ENCODE measurements around the gene APOL5. TPM values are rescaled to one million over a fixed set of nuclear protein-coding genes. Genes with fewer than 3 reads are reported as not detected.

APOL5 gene
- total RNA-seq, 1 experiment from 2014 or later = not detected

DNA sequence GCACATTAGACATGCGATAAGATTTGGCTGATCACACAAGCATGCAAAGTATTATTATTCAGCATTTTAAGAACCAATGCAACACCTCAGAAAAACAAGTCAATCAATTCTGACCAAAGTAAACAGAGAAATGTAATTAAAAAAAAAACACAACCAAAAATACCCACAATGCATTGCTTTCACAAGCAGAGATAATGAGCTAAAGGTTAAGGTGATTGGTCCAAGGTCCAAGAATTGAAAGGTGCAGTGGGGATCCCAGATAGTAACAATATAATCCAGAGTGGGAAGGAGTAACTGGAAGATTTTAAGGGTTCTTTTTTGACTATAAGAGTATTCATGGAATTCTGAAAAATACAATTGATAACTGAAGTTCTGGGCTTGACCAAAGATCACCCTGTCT is 39.0 kb downstream of the APOL5 start:
- Mint-ChIP-seq H3K27ac (0 out of 2 replicates have a peak overlapping the region, but pooled peaks have one; percentile 17), H3K36me3 (peaks cover 27% of the 10 kb centered on the region), H3K4me3 (no peak overlapping the region), H3K27me3 (ENCODE audit: low read depth) (no peaks in the 10 kb centered on the region), H3K4me1 (peaks cover 18% of the 10 kb centered on the region), H3K9me3 (no peaks in the 10 kb centered on the region)
- DNase-seq (ENCODE audit: low spot score) (no peak), ATAC-seq (no peak)
- TF ChIP-seq, protein P1, sequence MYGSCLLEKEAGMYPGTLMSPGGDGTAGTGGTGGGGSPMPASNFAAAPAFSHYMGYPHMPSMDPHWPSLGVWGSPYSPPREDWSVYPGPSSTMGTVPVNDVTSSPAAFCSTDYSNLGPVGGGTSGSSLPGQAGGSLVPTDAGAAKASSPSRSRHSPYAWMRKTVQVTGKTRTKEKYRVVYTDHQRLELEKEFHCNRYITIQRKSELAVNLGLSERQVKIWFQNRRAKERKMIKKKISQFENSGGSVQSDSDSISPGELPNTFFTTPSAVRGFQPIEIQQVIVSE (CRISPR knock-in tag; IDR thresholded peaks at IDR 0.05; ENCODE audit: borderline replicate concordance) = no peak
- ChIA-PET POLR2A (interaction anchor here (0.7 kb wide), 1 partner anchor 320 kb away, joined by 4 read pairs; no protein-coding TSS in a partner anchor), CTCF (interaction anchor here (0.8 to 1.1 kb wide), 3 partner anchors 10 to 368 kb away, joined by 3 read pairs; no protein-coding TSS in a partner anchor)

DNA sequence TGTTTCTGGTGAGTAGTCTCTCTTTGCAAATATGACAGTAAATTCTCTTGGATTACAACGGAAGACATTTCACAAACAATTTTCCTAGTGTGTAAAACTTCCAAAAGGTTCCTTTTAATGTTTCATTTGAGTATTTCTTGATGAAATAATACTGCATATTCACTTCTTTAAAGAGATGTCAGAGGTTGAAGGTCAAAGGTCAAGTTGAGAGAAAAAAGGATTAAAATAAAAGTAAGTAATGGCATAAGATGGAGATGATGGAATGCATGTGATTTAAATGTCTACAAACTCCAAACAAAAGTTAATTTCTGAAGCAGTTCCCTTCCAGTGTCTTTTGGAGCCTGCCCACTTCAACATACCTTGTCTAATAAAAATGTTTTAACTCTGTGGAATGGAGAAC is 40.7 kb downstream of the APOL5 start:
- H3K36me3 Mint-ChIP-seq = peaks cover 27% of the 10 kb centered on the region
- no peaks in the 10 kb centered on the region for H3K9me3 Mint-ChIP-seq
- no peak overlapping the region for H3K27ac Mint-ChIP-seq
- ATAC-seq (no peak), DNase-seq (ENCODE audit: low spot score) (no peak)
- no peaks in the 10 kb centered on the region for H3K27me3 Mint-ChIP-seq (ENCODE audit: low read depth)
- POLR2A ChIA-PET = no interaction called here
- H3K4me1 Mint-ChIP-seq = peaks cover 1% of the 10 kb centered on the region
- TF ChIP-seq, protein P2, sequence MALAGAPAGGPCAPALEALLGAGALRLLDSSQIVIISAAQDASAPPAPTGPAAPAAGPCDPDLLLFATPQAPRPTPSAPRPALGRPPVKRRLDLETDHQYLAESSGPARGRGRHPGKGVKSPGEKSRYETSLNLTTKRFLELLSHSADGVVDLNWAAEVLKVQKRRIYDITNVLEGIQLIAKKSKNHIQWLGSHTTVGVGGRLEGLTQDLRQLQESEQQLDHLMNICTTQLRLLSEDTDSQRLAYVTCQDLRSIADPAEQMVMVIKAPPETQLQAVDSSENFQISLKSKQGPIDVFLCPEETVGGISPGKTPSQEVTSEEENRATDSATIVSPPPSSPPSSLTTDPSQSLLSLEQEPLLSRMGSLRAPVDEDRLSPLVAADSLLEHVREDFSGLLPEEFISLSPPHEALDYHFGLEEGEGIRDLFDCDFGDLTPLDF (CRISPR knock-in tag; IDR thresholded peaks at IDR 0.05) = no peak
- no peak for TF ChIP-seq GABPB1 (CRISPR knock-in tag; IDR thresholded peaks at IDR 0.05)
- no peak for TF ChIP-seq ZNF219 (CRISPR knock-in tag; IDR thresholded peaks at IDR 0.05; ENCODE audit: borderline replicate concordance)
- no peak for TF ChIP-seq ZNF232 (CRISPR knock-in tag; IDR thresholded peaks at IDR 0.05)
- TF ChIP-seq PRRX2 (CRISPR knock-in tag; IDR thresholded peaks at IDR 0.05) = no peak
- TF ChIP-seq ZNF416 (CRISPR knock-in tag; IDR thresholded peaks at IDR 0.05) = no peak
- no peak for TF ChIP-seq FOXP1 (CRISPR knock-in tag; IDR thresholded peaks at IDR 0.05; ENCODE audit: borderline replicate concordance)
- no peak overlapping the region for H3K4me3 Mint-ChIP-seq
- CTCF ChIA-PET = no interaction called here

DNA sequence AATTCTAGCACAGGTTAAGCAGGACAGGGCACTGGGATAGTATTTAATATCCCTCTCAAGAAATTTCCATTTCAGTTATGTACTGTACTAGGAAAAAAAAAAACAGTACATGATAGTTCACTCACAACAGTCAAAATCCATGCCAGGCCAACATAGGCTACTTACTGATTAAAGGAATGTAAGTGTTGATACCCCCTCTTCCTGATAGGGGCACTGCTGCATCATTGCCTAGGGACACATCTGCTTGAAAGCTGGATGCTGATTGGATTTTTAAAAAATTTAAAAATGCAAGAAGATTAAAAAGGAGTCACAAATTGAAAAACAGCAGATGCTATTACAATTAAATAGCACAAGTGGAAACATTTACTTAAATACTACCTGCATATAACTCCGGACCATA is 43.4 kb downstream of the APOL5 start:
- DNase-seq (ENCODE audit: low spot score) (no peak), ATAC-seq (peak; percentile 67)
- no peaks in the 10 kb centered on the region for H3K4me1 Mint-ChIP-seq
- no peak overlapping the region for H3K27ac Mint-ChIP-seq
- peaks cover 25% of the 10 kb centered on the region for H3K36me3 Mint-ChIP-seq
- ChIA-PET CTCF (interaction anchor here (0.6 to 1.0 kb wide), 4 partner anchors 70 to 363 kb away, joined by 3 to 5 read pairs (median 4); no protein-coding TSS in a partner anchor), POLR2A (no interaction called here)
- no peaks in the 10 kb centered on the region for H3K9me3 Mint-ChIP-seq
- no peaks in the 10 kb centered on the region for H3K27me3 Mint-ChIP-seq (ENCODE audit: low read depth)
- H3K4me3 Mint-ChIP-seq = no peak overlapping the region
- TF ChIP-seq, protein P3, sequence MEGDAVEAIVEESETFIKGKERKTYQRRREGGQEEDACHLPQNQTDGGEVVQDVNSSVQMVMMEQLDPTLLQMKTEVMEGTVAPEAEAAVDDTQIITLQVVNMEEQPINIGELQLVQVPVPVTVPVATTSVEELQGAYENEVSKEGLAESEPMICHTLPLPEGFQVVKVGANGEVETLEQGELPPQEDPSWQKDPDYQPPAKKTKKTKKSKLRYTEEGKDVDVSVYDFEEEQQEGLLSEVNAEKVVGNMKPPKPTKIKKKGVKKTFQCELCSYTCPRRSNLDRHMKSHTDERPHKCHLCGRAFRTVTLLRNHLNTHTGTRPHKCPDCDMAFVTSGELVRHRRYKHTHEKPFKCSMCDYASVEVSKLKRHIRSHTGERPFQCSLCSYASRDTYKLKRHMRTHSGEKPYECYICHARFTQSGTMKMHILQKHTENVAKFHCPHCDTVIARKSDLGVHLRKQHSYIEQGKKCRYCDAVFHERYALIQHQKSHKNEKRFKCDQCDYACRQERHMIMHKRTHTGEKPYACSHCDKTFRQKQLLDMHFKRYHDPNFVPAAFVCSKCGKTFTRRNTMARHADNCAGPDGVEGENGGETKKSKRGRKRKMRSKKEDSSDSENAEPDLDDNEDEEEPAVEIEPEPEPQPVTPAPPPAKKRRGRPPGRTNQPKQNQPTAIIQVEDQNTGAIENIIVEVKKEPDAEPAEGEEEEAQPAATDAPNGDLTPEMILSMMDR (IDR thresholded peaks at IDR 0.05) = 0 out of 2 replicates have a peak, but pooled peaks have one; percentile 17
- TF ChIP-seq TEAD1 (CRISPR knock-in tag; IDR thresholded peaks at IDR 0.05) (no peak), ZNF232 (CRISPR knock-in tag; IDR thresholded peaks at IDR 0.05) (no peak), NFYB (CRISPR knock-in tag; conservative IDR thresholded peaks at IDR 0.05; ENCODE audit: low read depth) (no peak)

DNA sequence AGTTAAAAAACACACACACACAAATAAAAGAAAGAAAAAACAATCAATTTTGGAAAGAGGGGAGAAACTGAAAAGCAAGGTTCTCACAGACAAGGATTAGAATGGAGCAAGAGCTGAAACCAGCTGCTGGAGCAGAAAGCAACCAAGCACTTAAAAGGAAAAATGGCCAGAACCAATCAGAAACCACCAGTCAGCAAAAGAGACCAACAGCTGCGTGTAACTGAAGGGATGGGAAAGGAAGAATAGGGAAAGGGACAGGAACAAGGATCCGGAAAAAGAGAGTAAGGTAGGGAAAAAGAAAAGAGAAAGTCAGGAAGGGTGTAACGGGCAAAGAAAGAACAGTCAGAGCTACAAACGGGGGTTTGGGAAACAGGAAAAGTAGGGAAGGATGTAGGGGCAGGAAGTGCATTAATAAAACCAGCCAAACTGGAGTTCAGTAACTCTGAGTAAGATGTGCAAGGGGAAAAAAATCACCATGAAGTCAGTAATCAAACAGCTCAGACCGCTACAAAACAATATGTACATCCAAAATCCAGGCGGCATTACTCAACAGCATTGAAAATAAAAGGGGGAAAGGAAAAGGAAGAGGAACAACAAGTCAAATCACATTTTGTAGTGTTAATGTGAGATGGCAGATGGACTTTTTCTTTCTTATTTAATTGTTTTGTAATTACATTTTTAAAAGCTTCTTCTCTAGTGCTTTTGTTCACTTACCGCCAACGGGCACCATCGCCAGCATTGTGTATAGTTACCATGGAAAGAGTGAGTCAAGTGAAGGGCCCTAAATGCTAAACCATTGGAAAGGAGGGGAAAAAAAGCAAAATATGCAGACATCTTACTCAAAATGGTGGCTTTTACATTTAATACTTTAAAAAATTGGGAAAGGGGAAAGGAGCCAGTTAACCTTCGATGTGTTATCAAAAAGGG is 49.2 kb downstream of the APOL5 start:
- TF ChIP-seq SOX15 (CRISPR knock-in tag; IDR thresholded peaks at IDR 0.05) = no peak
- no peak for TF ChIP-seq SP1 (CRISPR knock-in tag; conservative IDR thresholded peaks at IDR 0.05)
- H3K4me1 Mint-ChIP-seq = peaks cover 11% of the 10 kb centered on the region
- no peaks in the 10 kb centered on the region for H3K9me3 Mint-ChIP-seq
- no peak overlapping the region for H3K4me3 Mint-ChIP-seq
- CTCF ChIA-PET = interaction anchor here (0.6 to 1.2 kb wide), 6 partner anchors 11 to 299 kb away, joined by 3 to 6 read pairs (median 4); no protein-coding TSS in a partner anchor
- DNase-seq (ENCODE audit: low spot score) = no peak
- peak; percentile 64 for ATAC-seq
- no peaks in the 10 kb centered on the region for H3K27me3 Mint-ChIP-seq (ENCODE audit: low read depth)
- H3K27ac Mint-ChIP-seq = peak overlapping the region; percentile 16
- H3K36me3 Mint-ChIP-seq = 0 out of 2 replicates have a peak, but pooled peaks cover 2% of the 10 kb centered on the region
- POLR2A ChIA-PET = no interaction called here
